Fibroblast of lung (primary cell): ENCODE measurements around the gene ARRB2. TPM values are rescaled to one million over a fixed set of nuclear protein-coding genes. Genes with fewer than 3 reads are reported as not detected.

Experiments
- DNase-seq, 2 donors: peaks; one replicate each; pipeline versions ENCODE4 v3.0.0 to v3.0.0-alpha.2; 2010; ENCODE audit warnings: low read depth in 2 of 2
- H2AFZ ChIP-seq: 2 replicates; pipeline ENCODE4 v1.5.1; 2012; ENCODE audit warnings: low read length, control low read depth, inconsistent platforms
- H3K27ac ChIP-seq: 2 replicates; pipeline ENCODE4 v1.5.1; 2011; ENCODE audit warnings: low read length, control low read depth; ENCODE audit not compliant: insufficient read depth
- H3K27me3 ChIP-seq: 2 replicates; pipeline ENCODE4 v1.5.1; 2011; ENCODE audit warnings: mild to moderate bottlenecking, low read length; ENCODE audit not compliant: control insufficient read depth, insufficient read depth
- H3K36me3 ChIP-seq: 2 replicates; pipeline ENCODE4 v1.5.1; 2011; ENCODE audit warnings: low read length; ENCODE audit not compliant: control insufficient read depth, insufficient read depth
- H3K4me1 ChIP-seq: 2 replicates; pipeline ENCODE4 v1.5.1; 2011; ENCODE audit warnings: low read length; ENCODE audit not compliant: control insufficient read depth, insufficient read depth; ENCODE audit errors: extremely low read depth
- H3K4me2 ChIP-seq: 2 replicates; pipeline ENCODE4 v1.5.1; 2011; ENCODE audit warnings: low read length, control low read depth; ENCODE audit not compliant: insufficient read depth; ENCODE audit errors: extremely low read depth
- H3K4me3 ChIP-seq, 4 experiments: fragments of 200-600 bp in 1 of 4; sonication (generic) in 1 of 4; replicated peaks in 1 of 4; 2 replicates each; pipeline ENCODE4 v1.5.1; 2011 to 2016; ENCODE audit warnings: low read length in 4 of 4, low read depth in 3 of 4, mild to moderate bottlenecking in 3 of 4, control low read depth in 2 of 4, inconsistent platforms in 1 of 4, mixed read lengths in 1 of 4; ENCODE audit not compliant: insufficient read depth in 1 of 4; ENCODE audit errors: control extremely low read depth in 1 of 4
- H3K79me2 ChIP-seq: 2 replicates; pipeline ENCODE4 v1.5.1; 2012; ENCODE audit warnings: mild to moderate bottlenecking, low read length, inconsistent platforms; ENCODE audit not compliant: control insufficient read depth, insufficient read depth
- H3K9ac ChIP-seq: 2 replicates; pipeline ENCODE4 v1.5.1; 2011; ENCODE audit warnings: mild to moderate bottlenecking, low read length, control low read depth; ENCODE audit not compliant: insufficient read depth
- H3K9me3 ChIP-seq: 2 replicates; pipeline ENCODE4 v1.5.1; 2012; ENCODE audit warnings: low read depth, low read length; ENCODE audit not compliant: control insufficient read depth, insufficient read depth
- H4K20me1 ChIP-seq: 2 replicates; pipeline ENCODE4 v1.5.1; 2011; ENCODE audit warnings: low read length; ENCODE audit not compliant: control insufficient read depth, insufficient read depth; ENCODE audit errors: extremely low read depth
- CTCF ChIP-seq, 2 donors: IDR thresholded peaks in 1 of 2; conservative IDR thresholded peaks in 1 of 2; 1 replicate in 1 of 2; 2 replicates in 1 of 2; pipeline ENCODE4 v1.5.1; 2011 to 2012; ENCODE audit warnings: low read length in 2 of 2, control low read depth in 1 of 2, inconsistent platforms in 1 of 2, low read depth in 1 of 2, mild to moderate bottlenecking in 1 of 2
- EZH2 ChIP-seq: IDR thresholded peaks from 2 replicates; pipeline ENCODE4 v1.5.1; 2012; ENCODE audit warnings: low read length, control low read depth, mild to moderate bottlenecking; ENCODE audit errors: missing control alignments
- polyA plus RNA-seq, 2 donors: library from polyadenylated mRNA; depleted of rRNA in 1 of 2; stranded (reverse) in 1 of 2; unstranded in 1 of 2; fragments of >200 nt; gene quantifications; 2 replicates each; pipeline ENCODE4 v1.2.1, GENCODE V29; 2011 to 2012; ENCODE audit warnings: missing spikeins in 1 of 2
- total RNA-seq: library from RNA; depleted of rRNA; stranded (reverse); fragments of >200 nt; gene quantifications from 2 replicates; pipeline ENCODE4 v1.2.1, GENCODE V29; 2014

The ARRB2 gene
- total and polyA plus RNA-seq, 2 donors (not counting 1 experiment from before 2014, with no cell fraction given): 2.8 to 4.6 TPM

DNA sequence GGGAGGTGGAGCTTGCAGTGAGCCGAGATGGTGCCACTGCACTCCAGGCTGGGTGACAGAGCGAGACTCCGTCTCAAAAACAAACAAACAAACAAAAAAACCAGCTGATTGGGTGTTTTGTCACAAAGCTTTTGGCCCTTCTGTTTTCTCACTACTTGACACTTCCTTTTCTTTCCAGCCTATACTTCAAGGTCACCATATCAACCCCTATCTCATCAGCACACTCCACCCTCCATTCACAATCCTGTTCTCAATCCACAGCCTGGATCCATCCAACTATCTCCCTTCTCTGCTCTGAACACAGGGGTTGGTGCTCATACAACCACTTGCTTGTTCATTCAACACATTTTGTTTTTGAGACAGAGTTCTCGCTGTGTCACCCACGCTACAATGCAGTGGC, 14.2 kb downstream of the ARRB2 start:
- H3K27ac ChIP-seq: no peak overlapping the region
- no peaks in the 10 kb centered on the region for H3K36me3 ChIP-seq
- no peaks in the 10 kb centered on the region for H3K79me2 ChIP-seq
- peaks cover 4% of the 10 kb centered on the region for H3K4me1 ChIP-seq
- no peak overlapping the region for H3K4me2 ChIP-seq
- no peaks in the 10 kb centered on the region for H3K27me3 ChIP-seq
- TF ChIP-seq CTCF (conservative IDR thresholded peaks at IDR 0.05 in 1 of 2, IDR thresholded peaks at IDR 0.05 in 1 of 2; ENCODE audit: low read depth in 1 of 2, low read length in 2 of 2) (no peak), EZH2 (no peak)
- H3K9ac ChIP-seq: no peak overlapping the region
- no peak overlapping the region for H2AFZ ChIP-seq
- no peak overlapping the region for H3K4me3 ChIP-seq
- no peak for DNase-seq
- H3K9me3 ChIP-seq: no peaks in the 10 kb centered on the region
- H4K20me1 ChIP-seq: no peaks in the 10 kb centered on the region

- H4K20me1 ChIP-seq: no peaks in the 10 kb centered on the region
- H2AFZ ChIP-seq: no peak overlapping the region
- no peak overlapping the region for H3K4me2 ChIP-seq
- no peaks in the 10 kb centered on the region for H3K79me2 ChIP-seq
- H3K9ac ChIP-seq: no peak overlapping the region
- no peak for DNase-seq
- H3K4me3 ChIP-seq: no peak overlapping the region
- peaks cover 4% of the 10 kb centered on the region for H3K4me1 ChIP-seq
- H3K36me3 ChIP-seq: no peaks in the 10 kb centered on the region
- no peak overlapping the region for H3K27ac ChIP-seq
- no peaks in the 10 kb centered on the region for H3K9me3 ChIP-seq
- no peaks in the 10 kb centered on the region for H3K27me3 ChIP-seq
- TF ChIP-seq CTCF (conservative IDR thresholded peaks at IDR 0.05 in 1 of 2, IDR thresholded peaks at IDR 0.05 in 1 of 2; ENCODE audit: low read depth in 1 of 2, low read length in 2 of 2): no peak
- TF ChIP-seq EZH2: no peak
Measured at GRCh38 chr17:4725646-4726310, 15.3 kb downstream of the ARRB2 start.

- H3K9me3 ChIP-seq: no peaks in the 10 kb centered on the region
- H3K4me3 ChIP-seq: no peak overlapping the region
- no peak overlapping the region for H2AFZ ChIP-seq
- no peaks in the 10 kb centered on the region for H3K27me3 ChIP-seq
- no peak for TF ChIP-seq EZH2
- TF ChIP-seq CTCF (conservative IDR thresholded peaks at IDR 0.05 in 1 of 2, IDR thresholded peaks at IDR 0.05 in 1 of 2; ENCODE audit: low read depth in 1 of 2, low read length in 2 of 2): no peak
- H3K79me2 ChIP-seq: no peaks in the 10 kb centered on the region
- H3K4me1 ChIP-seq: no peaks in the 10 kb centered on the region
- H3K27ac ChIP-seq: no peak overlapping the region
- H4K20me1 ChIP-seq: no peaks in the 10 kb centered on the region
- no peak overlapping the region for H3K9ac ChIP-seq
- no peak overlapping the region for H3K4me2 ChIP-seq
- no peaks in the 10 kb centered on the region for H3K36me3 ChIP-seq
- no peak for DNase-seq
Measured at GRCh38 chr17:4728124-4728523, 17.7 kb downstream of the ARRB2 start.
